Measurements from ENCODE around the gene SF3B4. TPM values are rescaled to one million over a fixed set of nuclear protein-coding genes. Genes with fewer than 3 reads are reported as not detected.
"Not testable (repeated sequence)": the region's sequence is repeated elsewhere in the genome, so short reads cannot be mapped to it uniquely, and the experiment has no call there.

The SF3B4 gene
- total RNA-seq, 4 donors from 2014 or later = 10.2 to 17.9 (median 12.4) TPM

- Histone ChIP-seq H3K9me3 (no peaks in the 10 kb centered on the region), H3K27me3 (no peaks in the 10 kb centered on the region), H3K4me3 (replicated peaks in 1 of 3) (no peak overlapping the region), H3K27ac (no peak overlapping the region), H3K36me3 (peaks cover 41 to 47% of the 10 kb centered on the region in 2 donors), H3K4me1 (peaks cover 0 to 21% of the 10 kb centered on the region in 2 donors)
- no peak for DNase-seq
- no peak for TF ChIP-seq CTCF (IDR thresholded peaks at IDR 0.05)
- no peak for TF ChIP-seq POLR2A (IDR thresholded peaks at IDR 0.05)
- intact Hi-C loops (cut with DNase I) = loop anchor here (10.0 kb wide), 1 partner anchor 48 kb away; the partner anchor contains the start of gene OTUD7B
- 71 to 80% methylated on average over 1 of the region's 1 CpG for WGBS, 2 donors
These were observed 38.8 kb upstream of the SF3B4 start for GRCh38 chr1:149966405-149966804.

GRCh38 chr1:149965440-149965839 is 37.8 kb upstream of the SF3B4 start:
- Histone ChIP-seq H3K4me1 (peaks cover 0 to 21% of the 10 kb centered on the region in 2 donors), H3K9me3 (no peaks in the 10 kb centered on the region), H3K4me3 (replicated peaks in 1 of 3) (no peak overlapping the region), H3K27ac (no peak overlapping the region), H3K36me3 (peaks cover 34 to 39% of the 10 kb centered on the region in 2 donors), H3K27me3 (no peaks in the 10 kb centered on the region)
- TF ChIP-seq POLR2A (IDR thresholded peaks at IDR 0.05) (no peak), CTCF (IDR thresholded peaks at IDR 0.05) (no peak)
- WGBS, 2 donors = 93 to 98% methylated on average over 3 of the region's 3 CpGs
- DNase-seq = no peak
- intact Hi-C loops (cut with DNase I) = loop anchor here (10.0 kb wide), 1 partner anchor 49 kb away; the partner anchor contains the start of gene OTUD7B

- Histone ChIP-seq H3K4me1 (peaks cover 0 to 21% of the 10 kb centered on the region in 2 donors), H3K4me3 (replicated peaks in 1 of 3) (no peak overlapping the region), H3K27me3 (no peaks in the 10 kb centered on the region), H3K36me3 (peaks cover 33 to 37% of the 10 kb centered on the region in 2 donors), H3K9me3 (no peaks in the 10 kb centered on the region), H3K27ac (peak overlapping the region; percentile 18 to 71 (median 25))
- WGBS, 2 donors = 58 to 62% methylated on average over 3 of the region's 3 CpGs
- TF ChIP-seq CTCF (IDR thresholded peaks at IDR 0.05) (no peak), POLR2A (IDR thresholded peaks at IDR 0.05) (no peak)
- DNase-seq = no peak
- intact Hi-C loops (cut with DNase I) = loop anchor here (5.0 to 10.0 kb wide), 3 partner anchors 51 to 204 kb away; partner anchors contain the start of gene OTUD7B
These were observed 35.8 kb upstream of the SF3B4 start for GRCh38 chr1:149963358-149963757.

GRCh38 chr1:149962736-149963135 is 35.1 kb upstream of the SF3B4 start:
- Histone ChIP-seq H3K27ac (peak overlapping the region; percentile 18 to 71 (median 25)), H3K4me1 (peaks cover 0 to 21% of the 10 kb centered on the region in 2 donors), H3K4me3 (replicated peaks in 1 of 3) (no peak overlapping the region), H3K36me3 (peaks cover 36 to 43% of the 10 kb centered on the region in 2 donors), H3K27me3 (no peaks in the 10 kb centered on the region), H3K9me3 (no peaks in the 10 kb centered on the region)
- DNase-seq = no peak
- 50 to 53% methylated on average over 2 of the region's 2 CpGs for WGBS, 2 donors
- intact Hi-C loops (cut with DNase I) = loop anchor here (5.0 to 10.0 kb wide), 3 partner anchors 52 to 205 kb away; partner anchors contain the start of gene OTUD7B
- TF ChIP-seq CTCF (IDR thresholded peaks at IDR 0.05) (no peak), POLR2A (IDR thresholded peaks at IDR 0.05) (no peak)

- Histone ChIP-seq H3K4me3 (replicated peaks in 1 of 3) (no peak overlapping the region), H3K4me1 (peaks cover 0 to 21% of the 10 kb centered on the region in 2 donors), H3K27me3 (no peaks in the 10 kb centered on the region), H3K9me3 (no peaks in the 10 kb centered on the region), H3K27ac (peak overlapping the region in 2 of 3 donors; percentile 18 to 71), H3K36me3 (peaks cover 42 to 47% of the 10 kb centered on the region in 2 donors)
- 29% methylated on average over 3 of the region's 3 CpGs for WGBS, 2 donors
- DNase-seq = peak; percentile 51 to 53
- intact Hi-C loops (cut with DNase I) = loop anchor here (5.0 to 10.0 kb wide), 3 partner anchors 53 to 205 kb away; partner anchors contain the start of gene OTUD7B
- no peak for TF ChIP-seq POLR2A (IDR thresholded peaks at IDR 0.05)
- TF ChIP-seq CTCF (IDR thresholded peaks at IDR 0.05) = peak; percentile 56 to 88 (median 78)
These were observed 34.5 kb upstream of the SF3B4 start for GRCh38 chr1:149962039-149962647.

GRCh38 chr1:149957548-149957947 is 29.9 kb upstream of the SF3B4 start:
- intact Hi-C loops (cut with DNase I); H3K4me1 ChIP-seq; DNase-seq; H3K4me3 ChIP-seq (replicated peaks in 1 of 3); H3K9me3 ChIP-seq; H3K27ac ChIP-seq; H3K27me3 ChIP-seq: not testable (repeated sequence)
- H3K36me3 ChIP-seq = peaks cover 18 to 19% of the 10 kb centered on the region in 2 donors
- 96 to 98% methylated on average over 14 of the region's 14 CpGs for WGBS, 2 donors
